SU-DHL-6 (cell line): ENCODE data around the gene ZSCAN10.
"Not testable (repeated sequence)": the region's sequence is repeated elsewhere in the genome, so short reads cannot be mapped to it uniquely, and the experiment has no call there.

ENCODE experiments used
- EZH2phosphoT487 ChIP-seq: fragments of 200-600 bp; sonication (generic), shearing (Covaris generic); conservative IDR thresholded peaks from 2 replicates; pipeline ENCODE4 v1.6.1; 2018; ENCODE audit warnings: mild to moderate bottlenecking, antibody characterized with exemption, low read length, moderate library complexity, mixed read lengths
- TF ChIP-seq, protein P1 (sequence below): fragments of 200-600 bp; sonication (generic); IDR thresholded peaks from one replicate; pipeline ENCODE4 v1.5.1; 2017; ENCODE audit warnings: antibody characterized with exemption, mild to moderate bottlenecking, low read length, moderate library complexity; ENCODE audit not compliant: insufficient read depth, poor library complexity, severe bottlenecking

DNA sequence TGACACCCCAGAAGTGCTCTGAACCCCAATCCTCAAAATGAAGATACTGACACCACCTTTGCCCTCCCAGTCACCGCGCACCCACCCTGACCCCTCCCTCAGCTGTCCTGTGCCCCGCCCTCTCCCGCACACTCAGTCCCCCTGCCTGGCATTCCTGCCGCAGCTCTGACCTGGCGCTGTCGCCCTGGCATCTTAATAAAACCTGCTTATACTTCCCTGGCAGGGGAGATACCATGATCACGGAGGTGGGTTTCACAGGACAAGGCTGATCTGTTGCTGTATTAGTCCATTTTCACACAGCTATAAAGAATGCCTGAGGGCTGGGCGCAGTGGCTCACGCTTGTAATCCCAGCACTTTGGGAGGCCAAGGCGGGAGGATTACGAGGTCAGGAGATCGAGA lies 17.1 kb downstream of the ZSCAN10 start:
- TF ChIP-seq, protein P1, sequence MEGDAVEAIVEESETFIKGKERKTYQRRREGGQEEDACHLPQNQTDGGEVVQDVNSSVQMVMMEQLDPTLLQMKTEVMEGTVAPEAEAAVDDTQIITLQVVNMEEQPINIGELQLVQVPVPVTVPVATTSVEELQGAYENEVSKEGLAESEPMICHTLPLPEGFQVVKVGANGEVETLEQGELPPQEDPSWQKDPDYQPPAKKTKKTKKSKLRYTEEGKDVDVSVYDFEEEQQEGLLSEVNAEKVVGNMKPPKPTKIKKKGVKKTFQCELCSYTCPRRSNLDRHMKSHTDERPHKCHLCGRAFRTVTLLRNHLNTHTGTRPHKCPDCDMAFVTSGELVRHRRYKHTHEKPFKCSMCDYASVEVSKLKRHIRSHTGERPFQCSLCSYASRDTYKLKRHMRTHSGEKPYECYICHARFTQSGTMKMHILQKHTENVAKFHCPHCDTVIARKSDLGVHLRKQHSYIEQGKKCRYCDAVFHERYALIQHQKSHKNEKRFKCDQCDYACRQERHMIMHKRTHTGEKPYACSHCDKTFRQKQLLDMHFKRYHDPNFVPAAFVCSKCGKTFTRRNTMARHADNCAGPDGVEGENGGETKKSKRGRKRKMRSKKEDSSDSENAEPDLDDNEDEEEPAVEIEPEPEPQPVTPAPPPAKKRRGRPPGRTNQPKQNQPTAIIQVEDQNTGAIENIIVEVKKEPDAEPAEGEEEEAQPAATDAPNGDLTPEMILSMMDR, result not testable (repeated sequence)
- not testable (repeated sequence) for TF ChIP-seq EZH2phosphoT487
